ENCODE results near the gene ZNF750.

The ZNF750 gene

GRCh38 chr17:82859431-82860403 is 19.9 kb upstream of the ZNF750 start:
- peak; percentile 48 for DNase-seq (ENCODE audit: low spot score)

- DNase-seq (ENCODE audit: low spot score), result peak; percentile 55
Observed at GRCh38 chr17:82858376-82859126, 18.7 kb upstream of the ZNF750 start.

GRCh38 chr17:82856361-82856760 is 16.5 kb upstream of the ZNF750 start:
- no peak for DNase-seq (ENCODE audit: low spot score)

GRCh38 chr17:82854226-82854625 is 14.4 kb upstream of the ZNF750 start:
- DNase-seq (ENCODE audit: low spot score), result no peak

GRCh38 chr17:82851381-82851780 is 11.6 kb upstream of the ZNF750 start:
- no peak for DNase-seq (ENCODE audit: low spot score)

GRCh38 chr17:82849076-82849945 is 9.5 kb upstream of the ZNF750 start:
- no peak for DNase-seq (ENCODE audit: low spot score)

- DNase-seq (ENCODE audit: low spot score), result no peak
Observed at GRCh38 chr17:82848022-82848592, 8.3 kb upstream of the ZNF750 start.

GRCh38 chr17:82846061-82846691 is 6.4 kb upstream of the ZNF750 start:
- DNase-seq (ENCODE audit: low spot score), result no peak

GRCh38 chr17:82845163-82845807 is 5.5 kb upstream of the ZNF750 start:
- DNase-seq (ENCODE audit: low spot score), result no peak

GRCh38 chr17:82844796-82845162 is 5.0 kb upstream of the ZNF750 start:
- no peak for DNase-seq (ENCODE audit: low spot score)

GRCh38 chr17:82843904-82844680 is 4.3 kb upstream of the ZNF750 start:
- no peak for DNase-seq (ENCODE audit: low spot score)

GRCh38 chr17:82841921-82842596 is 2.2 kb upstream of the ZNF750 start:
- DNase-seq (ENCODE audit: low spot score), result no peak

GRCh38 chr17:82840431-82840831 is 609 bp upstream of the ZNF750 start:
- DNase-seq (ENCODE audit: low spot score), result no peak

GRCh38 chr17:82838386-82839063 is 1.3 kb downstream of the ZNF750 start:
- no peak for DNase-seq (ENCODE audit: low spot score)

GRCh38 chr17:82837586-82838320 is 2.1 kb downstream of the ZNF750 start:
- DNase-seq (ENCODE audit: low spot score), result no peak

- no peak for DNase-seq (ENCODE audit: low spot score)
Observed at GRCh38 chr17:82836823-82837357, 2.9 kb downstream of the ZNF750 start.

- DNase-seq (ENCODE audit: low spot score), result no peak
Observed at GRCh38 chr17:82835766-82836512, 3.9 kb downstream of the ZNF750 start.

All from ecto neural progenitor cell (in vitro differentiated cells).